Subcutaneous abdominal adipose tissue (tissue), 5 donors: ENCODE results near the gene NKG7.

Experiments used
- H3K27ac ChIP-seq: one replicate; pipeline ENCODE4 v1.7.0; 2013; ENCODE audit warnings: low read depth, mild to moderate bottlenecking, inconsistent platforms, low read length, moderate library complexity
- H3K27me3 ChIP-seq, 5 donors: one replicate each; pipeline ENCODE4 v1.7.0; 2013; ENCODE audit warnings: low read length in 5 of 5, inconsistent platforms in 1 of 5; ENCODE audit not compliant: control insufficient read depth in 5 of 5, insufficient read depth in 4 of 5
- H3K36me3 ChIP-seq, 5 donors: one replicate each; pipeline ENCODE4 v1.7.0; 2013; ENCODE audit warnings: low read length in 5 of 5; ENCODE audit not compliant: control insufficient read depth in 5 of 5, insufficient read depth in 5 of 5
- H3K4me1 ChIP-seq, 5 donors: one replicate each; pipeline ENCODE4 v1.7.0; 2013; ENCODE audit warnings: low read length in 5 of 5, mild to moderate bottlenecking in 3 of 5, moderate library complexity in 1 of 5; ENCODE audit not compliant: control insufficient read depth in 5 of 5, insufficient read depth in 5 of 5
- H3K4me3 ChIP-seq, 5 donors: one replicate each; pipeline ENCODE4 v1.7.0; 2013; ENCODE audit warnings: low read length in 5 of 5, low read depth in 1 of 5
- H3K9ac ChIP-seq, 5 donors: one replicate each; pipeline ENCODE4 v1.7.0; 2013; ENCODE audit warnings: low read length in 5 of 5, mild to moderate bottlenecking in 4 of 5, moderate library complexity in 3 of 5
- H3K9me3 ChIP-seq, 5 donors: one replicate each; pipeline ENCODE4 v1.7.0; 2013; ENCODE audit warnings: low read length in 5 of 5; ENCODE audit not compliant: control insufficient read depth in 5 of 5
- donor health status: healthy.
- donor health status: healthy.
- donor health status: healthy.
- donor health status: healthy.
- donor health status: healthy.

The NKG7 gene

DNA sequence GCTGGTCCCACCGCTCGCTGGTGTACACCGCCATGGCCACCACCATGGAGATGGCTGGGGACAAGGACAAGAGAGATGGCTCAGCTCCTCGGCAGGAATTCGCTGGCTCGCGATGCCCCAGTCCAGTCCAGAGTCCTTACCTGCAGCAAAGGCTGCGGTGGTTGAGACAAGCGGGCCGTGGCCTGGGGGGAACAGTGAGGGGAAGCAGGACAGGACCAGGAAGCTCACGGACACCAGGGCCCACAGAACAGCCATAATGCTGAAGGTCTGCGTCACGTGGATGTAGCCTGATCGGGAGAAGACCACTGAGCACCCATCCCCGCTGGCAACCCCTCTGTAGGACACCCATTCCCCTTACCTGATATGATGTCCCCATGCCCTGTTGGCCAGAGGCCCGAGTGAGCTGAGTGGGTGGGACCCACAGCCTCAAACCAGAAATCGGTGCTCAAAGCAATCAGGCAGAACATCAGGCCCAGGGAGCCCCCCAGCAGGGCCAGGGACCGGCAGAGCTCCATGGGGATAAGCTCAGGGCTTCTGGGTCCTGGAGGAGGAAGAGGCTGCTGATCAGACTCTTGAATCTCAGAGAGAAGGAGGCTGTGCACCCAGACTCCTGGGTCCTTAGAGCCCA, 319 bp downstream of the NKG7 start:
- Histone ChIP-seq H3K27ac (no peak overlapping the region), H3K4me1 (peaks cover 0 to 19% (median 9%) of the 10 kb centered on the region in 5 donors), H3K27me3 (no peaks in the 10 kb centered on the region), H3K9me3 (no peaks in the 10 kb centered on the region), H3K4me3 (peak overlapping the region in 2 of 5 donors; percentile 21 to 22), H3K36me3 (no peaks in the 10 kb centered on the region), H3K9ac (no peak overlapping the region)

DNA sequence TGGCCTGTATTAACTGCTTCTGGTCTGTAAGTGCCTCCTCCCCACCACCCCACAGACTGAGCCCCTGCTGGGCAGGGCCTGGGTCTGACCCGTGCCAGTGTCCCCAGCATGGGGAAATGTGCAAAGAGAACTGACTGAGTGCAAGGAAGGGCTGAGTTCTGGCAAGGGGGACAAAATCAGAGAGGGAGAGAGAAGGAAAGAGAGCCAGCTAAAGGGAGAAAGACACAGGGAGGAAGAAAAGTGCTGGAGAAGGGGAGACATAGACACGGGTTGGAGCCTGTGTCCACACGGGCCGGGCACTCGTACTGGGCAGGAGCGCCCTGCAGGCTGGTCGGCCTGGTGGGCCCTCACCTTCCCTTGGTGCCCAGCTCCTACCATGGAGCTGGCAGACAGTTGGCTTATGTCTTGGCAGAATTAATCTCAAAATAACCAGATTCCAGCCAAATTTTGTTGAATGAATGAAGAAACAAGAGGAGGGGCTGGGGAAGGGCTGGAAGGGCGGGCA, 1.2 kb downstream of the NKG7 start:
- H3K4me3 ChIP-seq: peak overlapping the region in 1 of 5 donors; percentile 21
- H3K4me1 ChIP-seq: peaks cover 0 to 26% (median 15%) of the 10 kb centered on the region in 5 donors
- H3K9ac ChIP-seq: no peak overlapping the region
- H3K27me3 ChIP-seq: no peaks in the 10 kb centered on the region
- no peak overlapping the region for H3K27ac ChIP-seq
- no peaks in the 10 kb centered on the region for H3K9me3 ChIP-seq
- no peaks in the 10 kb centered on the region for H3K36me3 ChIP-seq

DNA sequence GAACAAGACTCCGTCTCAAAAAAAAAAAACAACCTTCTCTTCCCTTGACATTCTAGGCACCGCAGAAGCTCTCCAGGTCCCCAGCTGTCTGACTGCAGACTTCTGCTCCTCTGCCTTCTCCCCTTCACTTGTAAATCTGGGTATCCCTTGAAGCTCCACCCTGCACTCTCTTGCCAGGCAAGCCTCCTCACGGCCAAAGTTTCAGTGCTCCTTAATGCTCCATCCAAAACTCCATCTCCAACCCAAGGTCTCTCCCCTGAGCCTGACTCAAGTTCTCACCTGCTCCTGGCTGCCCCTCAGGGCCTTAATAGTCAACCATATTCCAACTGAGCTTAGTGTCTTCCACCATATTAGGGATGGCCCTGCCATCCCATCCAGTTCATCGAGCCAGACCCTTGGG, 2.2 kb downstream of the NKG7 start:
- no peaks in the 10 kb centered on the region for H3K36me3 ChIP-seq
- H3K9me3 ChIP-seq: no peaks in the 10 kb centered on the region
- H3K27ac ChIP-seq: no peak overlapping the region
- H3K9ac ChIP-seq: no peak overlapping the region
- H3K4me3 ChIP-seq: no peak overlapping the region
- H3K27me3 ChIP-seq: no peaks in the 10 kb centered on the region
- H3K4me1 ChIP-seq: peaks cover 2 to 35% (median 24%) of the 10 kb centered on the region in 5 donors

DNA sequence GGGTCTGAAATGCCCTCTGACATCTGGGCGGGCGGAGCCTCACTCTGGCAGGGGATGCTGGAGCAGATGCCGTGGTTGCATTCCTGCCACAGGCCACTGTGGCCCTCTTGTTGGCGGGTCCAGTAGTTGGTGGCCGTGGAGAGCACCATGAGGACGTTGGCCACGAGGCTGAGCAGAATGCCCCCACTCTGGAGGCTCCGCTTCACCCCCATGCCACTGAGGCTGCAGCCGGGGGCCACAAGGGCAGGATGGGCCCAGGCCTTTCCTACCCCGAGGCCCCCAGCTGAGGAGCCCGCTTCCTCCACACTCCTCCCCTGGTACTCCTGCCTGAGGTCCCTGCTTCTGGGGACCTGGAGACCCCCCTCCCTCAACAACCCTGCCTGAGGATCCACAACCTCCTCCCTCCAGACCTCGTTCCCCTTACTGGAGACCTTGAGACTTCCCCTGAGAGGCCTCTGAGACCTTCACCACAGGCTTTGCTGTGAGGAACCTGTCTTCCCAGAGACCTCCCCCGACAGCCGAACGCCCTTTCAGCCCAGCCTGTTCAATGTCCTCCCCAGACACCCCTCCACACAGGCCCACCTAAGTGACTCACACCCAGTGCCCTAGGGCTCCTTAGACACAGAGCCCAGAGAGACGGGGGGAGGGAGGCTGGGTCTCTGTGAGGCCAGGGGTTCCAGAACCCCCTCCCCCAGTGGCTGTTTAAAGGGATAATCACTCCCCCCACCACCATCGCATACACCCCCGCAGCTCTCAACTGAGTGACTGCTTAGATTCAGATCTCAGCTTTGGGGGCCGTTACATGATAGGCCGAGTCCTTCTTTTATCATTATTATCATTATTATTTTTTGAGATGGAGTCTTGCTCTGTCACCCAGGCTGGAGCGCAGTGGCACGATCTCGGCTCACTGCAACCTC, 3.8 kb downstream of the NKG7 start, which contains the start of gene CLDND2:
CLDND2 (minus strand) TSS at position 638 of the 917 bp plus-strand sequence; CDS start at position 212, 426 bp downstream.
- H3K4me1 ChIP-seq: peaks cover 4 to 51% (median 35%) of the 10 kb centered on the region in 5 donors
- H3K27me3 ChIP-seq: no peaks in the 10 kb centered on the region
- peak within 1 kb of the TSS in 4 of 5 donors; percentile 51 to 85 (median 73) for H3K9ac ChIP-seq
- H3K4me3 ChIP-seq: peak within 1 kb of the TSS in 4 of 5 donors; percentile 86 to 92 (median 89)
- peak within 1 kb of the TSS; percentile 93 for H3K27ac ChIP-seq
- H3K36me3 ChIP-seq: no peaks in the 10 kb centered on the region
- no peaks in the 10 kb centered on the region for H3K9me3 ChIP-seq

DNA sequence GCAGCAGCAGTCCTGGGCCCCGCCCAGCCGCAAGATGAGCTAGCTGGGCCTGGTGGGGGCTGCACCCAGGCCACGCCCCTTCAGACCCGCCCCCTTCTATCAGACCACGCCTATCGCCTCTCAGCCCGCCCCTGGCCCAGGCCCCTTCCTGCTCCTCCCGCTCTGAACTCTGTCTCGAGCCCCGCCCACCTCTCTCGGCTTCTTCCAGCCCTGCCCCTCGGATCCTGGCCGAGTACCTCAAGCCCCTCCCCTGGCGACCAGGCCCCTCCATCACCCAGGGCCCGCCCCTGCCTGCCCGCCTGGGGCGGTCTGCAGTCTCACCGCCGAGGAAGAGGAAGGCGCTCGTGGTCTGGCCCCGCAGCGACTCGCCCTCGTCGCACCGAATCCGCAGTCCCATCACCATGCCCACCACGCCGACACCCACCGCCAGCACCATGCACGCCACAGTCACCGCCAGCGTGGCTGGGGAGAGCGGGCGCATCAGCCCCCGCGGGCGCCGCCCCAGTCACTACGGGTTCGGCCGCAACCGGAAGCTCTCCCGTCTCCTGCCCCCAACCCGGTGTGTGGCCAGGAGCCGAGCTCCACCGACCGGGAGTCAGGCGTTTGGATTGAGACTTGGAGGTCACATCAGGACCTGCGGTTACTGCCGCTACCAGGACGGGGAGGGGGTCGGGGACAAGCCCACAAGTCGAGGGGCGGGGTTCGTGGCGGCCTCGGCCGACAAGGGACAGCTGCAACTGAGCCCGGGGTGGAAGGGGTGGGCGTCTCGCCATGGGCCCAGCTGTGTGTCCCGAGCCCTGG, 4.7 kb downstream of the NKG7 start:
- H3K36me3 ChIP-seq: no peaks in the 10 kb centered on the region
- H3K27me3 ChIP-seq: no peaks in the 10 kb centered on the region
- H3K27ac ChIP-seq: peak overlapping the region; percentile 93
- H3K9ac ChIP-seq: peak overlapping the region in 4 of 5 donors; percentile 69 to 85 (median 81)
- H3K4me1 ChIP-seq: peaks cover 4 to 53% (median 39%) of the 10 kb centered on the region in 5 donors
- H3K9me3 ChIP-seq: no peaks in the 10 kb centered on the region
- H3K4me3 ChIP-seq: peak overlapping the region; percentile 86 to 96 (median 91)

DNA sequence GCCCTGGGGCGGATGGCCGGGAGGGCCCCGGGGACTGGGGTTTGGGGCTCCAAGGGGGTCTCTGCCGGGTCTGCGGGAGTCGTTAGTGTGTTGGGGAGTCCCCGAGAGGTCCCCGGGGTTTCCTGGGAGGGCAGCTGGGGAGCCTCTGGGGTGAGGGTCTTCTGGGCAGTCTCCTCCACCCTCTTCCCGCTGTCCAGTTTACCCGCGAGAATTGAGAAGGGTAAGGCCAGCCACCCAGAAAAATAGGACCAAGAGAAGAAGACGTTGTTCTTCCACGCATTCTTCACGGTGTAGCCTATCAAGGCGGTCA, 5.2 kb downstream of the NKG7 start:
- peak overlapping the region; percentile 93 for H3K27ac ChIP-seq
- no peaks in the 10 kb centered on the region for H3K9me3 ChIP-seq
- H3K9ac ChIP-seq: peak overlapping the region; percentile 69 to 85 (median 82)
- H3K27me3 ChIP-seq: no peaks in the 10 kb centered on the region
- H3K4me1 ChIP-seq: peaks cover 4 to 54% (median 42%) of the 10 kb centered on the region in 5 donors
- peak overlapping the region; percentile 86 to 96 (median 91) for H3K4me3 ChIP-seq
- H3K36me3 ChIP-seq: no peaks in the 10 kb centered on the region

DNA sequence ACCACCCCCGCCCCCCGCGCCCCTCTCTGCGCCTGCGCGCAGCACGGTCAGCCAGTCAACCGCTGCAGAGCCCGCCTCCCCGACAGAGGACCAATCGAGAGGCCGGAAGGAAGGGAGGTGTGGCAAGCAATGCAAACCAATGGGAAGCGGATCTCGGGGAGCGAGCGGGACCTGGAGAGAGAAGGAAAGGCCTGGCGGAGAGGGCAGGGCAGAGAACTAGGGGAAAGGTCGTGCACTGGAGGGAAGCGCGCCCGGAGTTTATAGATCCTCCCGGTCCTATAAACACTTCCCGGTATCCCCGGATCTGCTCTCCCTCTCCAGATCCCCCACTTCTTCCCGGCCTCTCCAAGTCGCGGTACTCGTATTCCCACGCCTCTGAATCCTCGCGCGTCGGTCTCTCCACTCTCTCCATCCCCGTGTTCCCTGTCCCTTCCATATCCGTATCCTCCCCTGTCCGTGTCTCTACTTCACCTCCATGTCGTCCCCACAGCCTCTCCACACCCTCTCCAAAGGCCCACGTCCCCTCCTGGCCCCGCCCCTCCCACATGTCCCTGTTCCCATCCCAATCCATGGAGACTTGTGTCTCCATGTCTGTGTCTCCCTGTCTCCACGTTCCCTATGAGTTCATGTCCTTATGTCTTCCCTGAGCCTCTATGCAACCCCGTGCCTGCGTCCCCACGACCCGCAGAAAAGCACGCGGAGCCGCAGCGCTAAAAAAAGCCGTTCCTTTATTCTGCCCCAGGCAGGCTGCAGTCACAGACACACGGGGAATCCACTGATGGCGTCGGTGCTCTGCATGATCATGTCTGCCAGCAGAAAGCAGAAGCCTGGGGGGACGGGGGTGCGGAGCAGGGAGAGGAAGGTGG, 5.8 kb downstream of the NKG7 start:
- Histone ChIP-seq H3K4me3 (peak overlapping the region; percentile 87 to 96 (median 92)), H3K36me3 (no peaks in the 10 kb centered on the region), H3K9me3 (no peaks in the 10 kb centered on the region), H3K4me1 (peaks cover 4 to 58% (median 46%) of the 10 kb centered on the region in 5 donors), H3K27me3 (no peaks in the 10 kb centered on the region), H3K9ac (peak overlapping the region; percentile 69 to 98 (median 92)), H3K27ac (peak overlapping the region; percentile 93)

DNA sequence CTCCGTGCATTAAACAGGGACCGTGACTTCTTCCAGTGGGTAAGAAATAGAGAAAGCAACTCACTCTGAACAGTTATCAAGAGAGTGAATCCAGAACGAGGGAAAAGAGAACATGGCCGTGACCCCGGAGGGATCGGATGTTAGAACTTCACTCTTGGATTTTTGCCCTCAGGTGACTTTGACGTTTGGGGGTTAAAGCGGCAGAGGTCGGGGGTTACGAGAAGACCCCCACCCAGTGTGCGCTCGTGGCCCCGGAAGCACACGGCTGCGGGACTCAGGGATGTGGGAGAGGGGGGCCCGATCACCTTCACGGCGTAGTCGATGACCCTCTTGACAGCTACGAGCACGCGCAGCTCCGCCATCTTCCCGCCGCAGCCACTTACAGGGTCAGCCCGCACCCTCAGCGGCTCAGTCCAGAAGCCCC, 6.5 kb downstream of the NKG7 start, which contains the start of gene ETFB:
ETFB (minus strand) TSS at position 424 of the 424 bp plus-strand sequence; CDS start at position 362, 62 bp downstream.
- Histone ChIP-seq H3K36me3 (no peaks in the 10 kb centered on the region), H3K27me3 (no peaks in the 10 kb centered on the region), H3K9me3 (no peaks in the 10 kb centered on the region), H3K4me1 (peaks cover 4 to 58% (median 46%) of the 10 kb centered on the region in 5 donors), H3K27ac (peak within 1 kb of the TSS; percentile 93), H3K9ac (peak within 1 kb of the TSS; percentile 86 to 98 (median 92)), H3K4me3 (peak within 1 kb of the TSS; percentile 87 to 96 (median 92))
